A549 (cell line): ENCODE data around the gene SBF2. TPM values are rescaled to one million over a fixed set of nuclear protein-coding genes. Genes with fewer than 3 reads are reported as not detected.

Experiments
- ATAC-seq, 2 experiments: fragments of 200-7000 bp in 1 of 2; fragments of >200 bp in 1 of 2; cut with Nextera tagmentation in 1 of 2; cut with Tn5 transposase in 1 of 2; 3 replicates each; pipeline versions ENCODE4 v1.8.0 to v1.9.1; 2018 to 2020; ENCODE audit warnings: mild to moderate bottlenecking in 1 of 2, moderate library complexity in 1 of 2
- CTCF ChIA-PET: fragments of 300-600 bp; sonication (Branson Sonifier 250); formaldehyde crosslinking; extraction: SDS; loops from one replicate; lab custom pipeline; 2021; ENCODE audit warnings: antibody characterized with exemption, inconsistent platforms; lab: Yijun Ruan, JAX
- POLR2A ChIA-PET: fragments of 350-600 bp; formaldehyde crosslinking; extraction: SDS; loops from one replicate; lab custom pipeline; 2021; ENCODE audit warnings: antibody characterized with exemption, inconsistent platforms; lab: Yijun Ruan, JAX
- DNase-seq, 2 experiments: peaks; one replicate each; pipeline versions ENCODE4 v3.0.0 to v3.0.0-alpha.2; 2011 to 2016; ENCODE audit warnings: low read depth in 1 of 2, low spot score in 1 of 2
- FAIRE-seq: peaks from 2 replicates; lab custom pipeline; 2011; peaks lifted over from hg19 to GRCh38; lab: Jason Lieb, UNC
- H3K27ac ChIP-seq, 2 experiments: fragments of >200 bp; sonication (Bioruptor Twin); formaldehyde crosslinking; 3 replicates each; pipeline ENCODE4 v1.5.1; 2016 to 2017
- H3K4me1 ChIP-seq: fragments of >200 bp; sonication (Bioruptor Twin); formaldehyde crosslinking; 3 replicates; pipeline ENCODE4 v1.6.1; 2016
- H3K4me2 ChIP-seq: fragments of >200 bp; sonication (Bioruptor Twin); formaldehyde crosslinking; 3 replicates; pipeline ENCODE4 v1.6.1; 2016
- H3K4me3 ChIP-seq: fragments of >200 bp; sonication (Bioruptor Twin); formaldehyde crosslinking; 3 replicates; pipeline ENCODE4 v1.5.1; 2016
- H3K9me3 ChIP-seq: fragments of >200 bp; sonication (Bioruptor Twin); formaldehyde crosslinking; 3 replicates; pipeline ENCODE4 v1.6.1; 2016
- CBX2 ChIP-seq: fragments of 200-600 bp; sonication (generic); IDR thresholded peaks from 2 replicates; pipeline ENCODE4 v1.6.1; 2016; ENCODE audit warnings: low read depth, mild to moderate bottlenecking, borderline replicate concordance
- CTCF ChIP-seq: fragments of >200 bp; sonication (Bioruptor Twin); formaldehyde crosslinking; IDR thresholded peaks from 3 replicates; pipeline ENCODE4 v1.5.1; 2016
- ELK1 ChIP-seq: fragments of 150-350 bp; IDR thresholded peaks from 2 replicates; pipeline ENCODE4 v1.6.1; 2014; ENCODE audit warnings: low read depth, mild to moderate bottlenecking, low read length
- FOXS1 ChIP-seq: fragments of 250-450 bp; sonication (Bioruptor Pico); IDR thresholded peaks from 2 replicates; pipeline ENCODE4 v1.5.0; 2020; ENCODE audit warnings: mild to moderate bottlenecking, moderate library complexity
- HOXB5 ChIP-seq: fragments of 250-450 bp; sonication (Bioruptor Pico); IDR thresholded peaks from 2 replicates; pipeline ENCODE4 v1.5.0; 2020; ENCODE audit warnings: mild to moderate bottlenecking, moderate library complexity
- KDM1A ChIP-seq: fragments of 200-600 bp; sonication (generic); IDR thresholded peaks from 2 replicates; pipeline ENCODE4 v1.6.1; 2016; ENCODE audit warnings: low read depth, mild to moderate bottlenecking
- MYC ChIP-seq: IDR thresholded peaks from 2 replicates; pipeline ENCODE4 v1.6.1; 2012; ENCODE audit warnings: mild to moderate bottlenecking, inconsistent platforms, low read length, improper control_type of control experiment, borderline replicate concordance
- NR3C1 ChIP-seq: fragments of >200 bp; sonication (Bioruptor Twin); formaldehyde crosslinking; IDR thresholded peaks from 3 replicates; pipeline ENCODE4 v1.6.1; 2017
- RFX5 ChIP-seq: fragments of 450-650 bp; IDR thresholded peaks from 2 replicates; pipeline ENCODE4 v1.7.1; 2014; ENCODE audit warnings: antibody characterized with exemption, mild to moderate bottlenecking, moderate library complexity
- USF2 ChIP-seq: fragments of 450-650 bp; IDR thresholded peaks from 2 replicates; pipeline ENCODE4 v1.6.1; 2014; ENCODE audit warnings: antibody characterized with exemption
- ZNF302 ChIP-seq: fragments of 250-450 bp; sonication (Bioruptor Pico); IDR thresholded peaks from 2 replicates; pipeline ENCODE4 v1.9.0; 2021; ENCODE audit warnings: inconsistent platforms, mild to moderate bottlenecking, moderate library complexity
- WGBS: methylation state at CpG from one replicate; pipeline ENCODE4 v1.1.6; 2017; ENCODE audit errors: missing lambda C conversion rate; 5-methylcytosine and 5-hydroxymethylcytosine counted together
- polyA plus RNA-seq, 4 experiments: library from polyadenylated mRNA; depleted of rRNA in 3 of 4; stranded (reverse); fragments of >200 nt; fragmentation: RNase III in 1 of 4; extraction: RNeasy Plus Mini Kit Qiagen cat#74134 plus additional on column Dnase treatment in 1 of 4; gene quantifications; 2 replicates in 3 of 4; 3 replicates in 1 of 4; pipeline ENCODE4 v1.2.3, GENCODE V29; 2011 to 2017

The SBF2 gene
- polyA plus RNA-seq, 2 of the 4 experiments (the other 2 are of a cell fraction): 11.1 to 49.6 TPM

- no peak for TF ChIP-seq KDM1A
- TF ChIP-seq CBX2: no peak
Observed at GRCh38 chr11:10294290-10294953, 403 bp upstream of the SBF2 start (continued).

- CTCF ChIA-PET: interaction anchor here (1.4 to 3.1 kb wide), 2 partner anchors 9 to 11 kb away, joined by 3 to 11 read pairs; no protein-coding TSS in a partner anchor
- WGBS: 87% methylated on average over 17 of the region's 17 CpGs
Observed at GRCh38 chr11:10291801-10292638, 2.0 kb downstream of the SBF2 start.

GRCh38 chr11:10289765-10290380 is 4.1 kb downstream of the SBF2 start:
- TF ChIP-seq USF2 (no peak), MYC (no peak)
- WGBS: 96% methylated on average over 10 of the region's 10 CpGs
- POLR2A ChIA-PET: no interaction called here
- CTCF ChIA-PET: interaction anchor here (0.6 to 3.1 kb wide), 6 partner anchors 14 to 82 kb away, joined by 3 to 11 read pairs (median 4); partner anchors contain the start of gene ADM
- Histone ChIP-seq H3K4me1 (peaks cover 34% of the 10 kb centered on the region), H3K4me3 (no peak overlapping the region), H3K4me2 (no peak overlapping the region), H3K9me3 (no peaks in the 10 kb centered on the region), H3K27ac (no peak overlapping the region)
- FAIRE-seq: no peak
- no peak for ATAC-seq
- no peak for DNase-seq

More at GRCh38 chr11:10291801-10292638, 2.0 kb downstream of the SBF2 start:
- Histone ChIP-seq H3K9me3 (no peaks in the 10 kb centered on the region), H3K4me1 (peaks cover 30% of the 10 kb centered on the region), H3K27ac (peak overlapping the region in 1 of 2 experiments; percentile 96; a peak in 1 of 6 replicates), H3K4me2 (peak overlapping the region; percentile 82), H3K4me3 (no peak overlapping the region)
- ATAC-seq (no peak), FAIRE-seq (no peak), DNase-seq (no peak)
- no peak for TF ChIP-seq ZNF302 (CRISPR knock-in tag)
- POLR2A ChIA-PET: interaction anchor here (1.4 kb wide), 1 partner anchor 13 kb away, joined by 15 read pairs; the partner anchor contains the start of gene ADM

GRCh38 chr11:10288881-10289764 is 4.9 kb downstream of the SBF2 start:
- no peak for TF ChIP-seq FOXS1 (CRISPR knock-in tag)
- TF ChIP-seq ELK1: no peak
- no peak for TF ChIP-seq RFX5
- TF ChIP-seq CTCF: no peak
- TF ChIP-seq HOXB5 (CRISPR knock-in tag): no peak
- TF ChIP-seq NR3C1: no peak
- no peak for ATAC-seq
- no peak for FAIRE-seq
- Histone ChIP-seq H3K4me1 (peaks cover 38% of the 10 kb centered on the region), H3K9me3 (no peaks in the 10 kb centered on the region), H3K27ac (no peak overlapping the region), H3K4me3 (no peak overlapping the region), H3K4me2 (no peak overlapping the region)
- no peak for DNase-seq
- ChIA-PET POLR2A (no interaction called here), CTCF (interaction anchor here (0.6 to 3.1 kb wide), 7 partner anchors 14 to 81 kb away, joined by 3 to 11 read pairs (median 5); partner anchors contain the start of gene ADM)
- 85% methylated on average over 15 of the region's 24 CpGs for WGBS
